Measurements from ENCODE around the gene SPEF2.
"Not testable (repeated sequence)": the region's sequence is repeated elsewhere in the genome, so short reads cannot be mapped to it uniquely, and the experiment has no call there.

SPEF2 gene

DNA sequence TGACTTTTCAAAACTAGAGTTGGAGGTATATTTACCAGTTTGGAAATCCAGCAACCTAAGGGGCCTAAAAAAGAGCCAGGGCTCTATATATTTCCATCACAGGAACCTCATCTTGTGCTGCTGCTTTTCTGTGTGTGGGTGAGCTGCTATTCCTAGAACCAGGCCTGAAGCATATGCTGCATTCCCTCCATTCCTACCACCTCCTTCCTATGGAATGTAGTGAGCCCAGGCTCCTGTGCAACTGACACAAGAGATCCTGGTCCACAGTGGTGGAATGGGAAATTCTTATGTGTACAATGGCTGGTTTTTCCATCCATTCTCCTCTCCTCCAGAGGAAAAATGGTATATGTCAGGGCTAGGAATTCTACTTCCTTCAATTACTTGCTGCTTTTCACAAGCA is 39.1 kb downstream of the SPEF2 start:
- DNase-seq, result peak; percentile 73

- DNase-seq, result no peak
Observed at GRCh38 chr5:35657877-35658276, 40.2 kb downstream of the SPEF2 start.

- no peak for DNase-seq
Observed at GRCh38 chr5:35659556-35659955, 41.9 kb downstream of the SPEF2 start.

DNA sequence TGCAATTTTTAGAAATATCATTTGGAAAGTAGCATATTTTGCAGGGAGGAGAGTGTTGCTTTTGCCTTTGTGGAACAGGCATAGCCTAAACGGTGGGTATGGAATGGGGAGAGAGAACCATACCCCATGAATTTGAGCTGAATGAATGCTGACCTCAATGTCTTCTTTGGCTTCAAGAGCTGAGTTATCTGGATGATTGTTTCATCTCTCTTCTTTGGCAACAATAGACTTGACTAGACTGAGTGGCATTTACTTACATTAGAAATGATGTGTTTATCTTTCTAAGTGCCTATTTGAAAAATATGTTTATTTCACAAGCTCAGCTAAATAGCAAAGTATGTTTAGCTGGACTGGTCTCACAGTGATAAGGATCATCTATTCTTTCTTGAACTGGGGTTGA is 42.8 kb downstream of the SPEF2 start:
- no peak for DNase-seq

- DNase-seq, result no peak
Observed at GRCh38 chr5:35664584-35664983, 46.9 kb downstream of the SPEF2 start.

DNA sequence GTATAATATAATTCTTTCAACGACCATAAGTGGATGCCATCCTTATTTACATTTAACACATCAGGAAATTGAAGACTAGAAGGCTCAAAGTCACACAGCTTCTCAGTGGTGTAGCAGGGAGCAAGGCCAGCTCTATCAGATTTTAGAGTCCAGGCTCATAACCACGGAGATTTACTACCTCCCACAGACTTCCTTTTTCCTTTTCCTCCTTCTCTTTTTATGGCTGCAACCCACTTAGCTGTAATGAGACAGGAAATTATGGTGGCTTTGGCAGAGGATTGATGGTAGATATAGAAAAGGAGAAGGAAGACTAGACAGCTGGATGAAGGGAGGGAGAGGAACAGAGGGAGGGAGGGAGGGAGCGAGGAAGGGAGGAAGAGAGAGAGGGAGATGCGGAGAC is 47.4 kb downstream of the SPEF2 start:
- no peak for DNase-seq

DNA sequence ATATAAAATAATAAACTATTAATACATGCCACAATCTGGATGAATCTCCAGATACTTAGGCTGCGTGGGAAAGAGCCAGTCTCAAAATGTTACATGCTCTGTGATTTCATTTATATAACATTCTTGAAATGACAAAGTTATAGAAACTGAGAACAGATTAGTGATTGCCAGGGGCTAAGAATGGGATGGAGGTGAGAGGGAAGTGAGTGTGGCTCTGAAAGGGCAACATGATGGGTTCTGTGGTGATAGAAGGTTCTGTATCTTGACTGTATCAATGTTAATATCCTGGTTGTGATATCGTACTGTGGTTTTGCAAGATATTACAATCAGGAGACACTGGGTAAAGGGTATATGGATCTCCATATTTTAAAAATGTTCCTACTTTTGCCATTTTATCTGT is 50.7 kb downstream of the SPEF2 start:
- DNase-seq, result no peak

DNA sequence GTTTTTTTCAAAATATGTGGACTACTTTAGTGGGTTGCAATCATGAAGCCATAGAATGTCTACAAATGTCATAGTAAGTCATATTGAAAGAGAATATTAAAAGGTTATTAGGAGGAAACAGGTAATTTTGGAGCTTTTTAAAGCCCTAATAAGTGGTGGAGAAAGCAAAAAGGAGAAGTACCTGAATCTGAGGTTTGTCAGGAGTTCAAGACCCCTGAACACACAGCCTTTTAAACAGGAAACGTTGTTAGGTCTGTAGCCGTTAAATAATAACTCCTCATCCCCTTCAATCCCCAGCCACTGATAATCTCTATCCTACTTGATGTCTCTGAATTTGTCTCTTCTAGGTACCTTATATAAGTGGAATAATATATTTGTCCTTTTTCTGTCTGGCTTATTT is 51.1 kb downstream of the SPEF2 start:
- DNase-seq, result no peak

GRCh38 chr5:35671541-35672295 is 54.1 kb downstream of the SPEF2 start:
- peak; percentile 8 for DNase-seq

DNA sequence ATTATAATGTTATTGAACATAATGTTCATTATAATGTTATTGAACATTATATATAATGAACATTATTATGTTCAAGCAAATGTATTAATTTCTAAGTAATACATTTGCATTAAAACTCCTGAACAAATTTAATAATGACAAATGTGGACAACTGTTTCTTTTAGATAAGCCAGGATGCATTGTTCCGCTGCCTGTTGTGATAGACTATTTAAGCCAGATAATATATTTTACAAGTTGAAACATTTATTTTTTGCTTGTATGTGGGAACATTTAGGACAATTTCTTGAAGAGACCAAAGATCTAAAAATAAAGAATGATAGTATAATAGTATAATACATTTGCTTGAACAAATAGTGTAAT is 54.6 kb downstream of the SPEF2 start:
- DNase-seq, result not testable (repeated sequence)

DNA sequence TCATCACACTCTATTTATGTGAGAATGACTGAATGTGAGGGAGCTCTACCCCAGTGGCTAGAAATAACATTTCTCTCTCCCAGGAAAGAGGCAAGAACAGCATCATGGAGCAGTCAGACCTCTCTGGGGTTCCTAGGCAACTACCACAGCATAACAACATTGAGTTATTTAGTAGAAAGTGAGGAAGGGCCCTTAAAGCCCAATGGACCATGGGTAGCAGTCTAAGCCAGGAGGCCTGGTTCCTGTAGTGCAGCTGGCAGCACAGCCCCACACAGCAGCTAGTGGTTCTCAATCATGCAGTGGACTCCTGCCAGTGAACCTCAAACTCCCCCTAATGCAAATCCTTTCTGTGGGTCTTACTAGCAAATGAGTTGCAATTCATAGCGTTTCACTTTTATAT is 55.3 kb downstream of the SPEF2 start:
- no peak for DNase-seq

GRCh38 chr5:35674049-35674448 is 56.4 kb downstream of the SPEF2 start:
- DNase-seq, result no peak

DNA sequence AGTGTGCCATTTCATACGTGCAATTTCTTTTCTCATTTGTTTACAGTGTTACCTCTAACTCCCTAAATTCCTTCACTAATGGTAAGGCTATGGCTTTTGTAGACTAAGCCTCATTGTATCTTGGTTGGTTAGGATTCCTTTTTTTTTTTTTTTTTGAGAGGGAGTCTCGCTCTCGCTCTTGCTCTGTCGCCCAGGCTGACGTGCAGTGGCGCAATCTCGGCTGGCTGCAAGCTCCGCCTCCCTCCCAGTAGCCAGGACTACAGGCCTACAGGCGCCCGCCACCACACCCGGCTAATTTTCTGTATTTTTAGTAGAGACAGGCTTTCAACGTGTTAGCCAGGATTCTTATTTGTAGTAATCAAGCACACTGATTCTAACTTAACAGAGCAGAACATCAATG is 57.7 kb downstream of the SPEF2 start:
- no peak for DNase-seq

DNA sequence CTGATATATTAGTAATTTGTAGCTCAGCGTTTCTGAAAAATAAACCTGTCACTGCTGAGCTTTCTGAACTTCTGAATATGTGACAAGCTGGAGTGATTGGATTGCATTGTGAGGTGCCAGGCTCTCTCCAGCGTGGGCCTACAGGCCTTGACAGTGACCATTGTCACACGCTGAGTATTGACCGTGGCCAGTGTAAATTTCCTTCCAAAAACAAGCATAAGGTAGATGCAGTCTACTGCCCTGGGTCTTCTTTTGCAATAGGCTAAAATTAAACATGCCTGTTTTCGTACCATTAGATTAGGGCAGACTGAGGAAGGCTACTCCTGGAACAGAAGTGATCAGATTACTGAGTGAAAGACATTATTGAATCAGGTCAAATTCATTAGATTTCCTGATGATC is 60.2 kb downstream of the SPEF2 start:
- no peak for DNase-seq

GRCh38 chr5:35678661-35679060 is 61.0 kb downstream of the SPEF2 start:
- no peak for DNase-seq

DNA sequence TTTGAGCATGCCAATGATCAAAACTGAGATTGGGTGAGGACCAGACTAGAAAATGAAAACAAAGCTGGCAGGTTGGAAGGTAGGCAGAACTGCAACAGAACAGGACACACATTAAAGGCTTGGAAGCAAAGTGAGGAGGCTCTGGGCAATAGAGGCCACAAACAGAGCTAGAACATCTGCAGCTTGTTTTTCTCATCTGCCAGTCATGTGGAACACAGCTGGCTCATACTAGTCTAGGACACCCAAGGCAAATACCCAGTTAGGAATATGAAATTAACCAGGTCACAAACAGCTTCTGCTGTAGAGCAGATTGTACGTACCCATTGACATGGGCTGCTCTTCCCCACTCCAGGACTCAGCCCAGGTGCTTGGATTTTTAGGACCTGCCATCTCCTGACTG is 61.7 kb downstream of the SPEF2 start:
- DNase-seq, result no peak

DNA sequence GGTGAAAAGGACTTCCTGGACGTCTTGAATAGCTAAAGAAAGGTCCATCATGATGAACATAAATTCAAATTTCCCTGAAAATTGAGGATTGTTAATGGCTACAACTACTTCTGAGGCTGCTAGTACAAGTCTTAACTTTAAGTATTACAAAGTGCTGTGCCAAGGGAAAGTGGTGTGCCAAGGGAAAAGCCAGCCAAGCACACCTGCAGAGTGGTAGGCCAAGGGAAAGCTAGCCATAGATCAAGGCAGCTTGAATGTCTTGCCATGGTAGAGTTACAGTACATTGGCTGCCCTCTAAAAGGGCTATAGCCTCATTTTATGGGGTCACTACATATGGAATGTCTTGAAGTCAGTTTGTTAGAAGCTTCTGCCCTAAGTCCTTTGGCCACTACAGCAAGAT is 64.2 kb downstream of the SPEF2 start:
- no peak for DNase-seq

DNA sequence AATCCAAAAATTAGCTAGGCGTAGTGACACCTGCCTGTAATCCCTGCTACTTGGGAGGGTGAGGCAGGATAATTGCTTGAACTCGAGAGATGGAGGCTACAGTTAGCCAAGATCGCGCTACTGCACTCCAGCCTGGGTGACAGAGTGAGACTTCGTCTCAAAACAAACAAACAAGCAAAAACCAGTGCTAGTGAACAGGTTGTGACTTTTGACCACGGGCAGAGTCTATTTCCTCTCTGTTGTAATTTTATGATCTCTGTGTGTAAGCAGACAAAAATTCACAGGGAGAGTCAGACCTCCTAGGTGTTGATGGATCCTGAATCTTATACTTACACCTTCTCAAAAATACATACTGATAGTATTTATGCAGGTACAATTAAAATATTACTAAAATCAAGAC is 65.8 kb downstream of the SPEF2 start:
- no peak for DNase-seq

- no peak for DNase-seq
Observed at GRCh38 chr5:35685161-35685560, 67.5 kb downstream of the SPEF2 start.

GRCh38 chr5:35687961-35688360 is 70.3 kb downstream of the SPEF2 start:
- no peak for DNase-seq

DNA sequence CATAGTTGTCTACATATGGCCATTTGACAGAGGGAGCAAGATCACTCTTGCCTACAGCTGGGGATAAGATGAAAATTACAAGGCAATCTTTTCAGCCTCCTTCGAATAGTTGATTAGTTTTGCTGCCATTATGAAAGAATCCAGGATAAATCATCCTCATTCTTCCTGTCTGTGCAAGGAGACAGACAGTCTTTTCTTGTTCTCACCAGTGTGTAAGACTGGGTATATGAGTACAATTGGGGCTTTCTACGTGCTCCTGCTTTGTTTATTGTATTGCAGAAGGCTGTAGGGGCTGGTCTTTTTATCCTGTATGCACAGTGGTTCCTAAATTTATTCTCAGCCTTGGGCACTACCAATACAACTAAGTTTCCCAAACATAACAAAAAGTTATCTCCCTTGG is 76.8 kb downstream of the SPEF2 start:
- no peak for DNase-seq

DNA sequence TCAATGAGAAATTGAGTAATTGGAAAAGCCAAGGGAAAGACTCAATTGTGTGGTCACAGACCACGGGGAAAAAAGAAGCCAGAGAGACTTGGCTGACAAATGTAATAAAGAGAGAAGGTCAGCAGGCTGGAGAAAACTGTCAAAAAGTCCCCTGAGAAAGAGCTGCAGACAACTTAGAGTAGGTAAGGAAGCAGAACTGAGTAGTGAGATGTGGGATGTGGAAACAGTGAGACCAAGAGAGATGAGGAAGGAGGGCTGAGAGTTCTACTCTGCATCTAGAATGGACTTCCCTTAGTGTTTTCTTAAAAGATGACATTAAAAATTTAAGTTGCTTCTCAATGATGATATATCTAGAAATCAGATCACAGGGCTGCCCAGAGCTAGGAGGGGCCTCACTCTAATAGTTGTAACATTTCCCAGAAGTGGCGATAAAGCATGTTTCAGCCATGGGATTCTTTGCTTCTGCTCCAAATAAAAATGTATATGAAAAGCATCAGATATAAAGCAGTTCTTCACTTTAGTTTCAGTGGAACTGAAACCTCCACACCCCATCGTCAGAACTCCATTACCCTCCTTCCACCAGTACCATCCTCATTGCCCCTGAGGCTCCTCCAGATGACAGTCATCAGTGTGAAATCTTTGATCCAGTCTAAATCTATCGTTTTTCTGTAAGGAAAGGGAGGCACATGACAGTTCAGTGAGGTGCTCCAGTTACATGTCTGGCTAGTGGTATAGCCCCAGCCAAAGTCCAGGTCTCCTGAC is 80.6 kb downstream of the SPEF2 start:
- DNase-seq, result no peak

DNA sequence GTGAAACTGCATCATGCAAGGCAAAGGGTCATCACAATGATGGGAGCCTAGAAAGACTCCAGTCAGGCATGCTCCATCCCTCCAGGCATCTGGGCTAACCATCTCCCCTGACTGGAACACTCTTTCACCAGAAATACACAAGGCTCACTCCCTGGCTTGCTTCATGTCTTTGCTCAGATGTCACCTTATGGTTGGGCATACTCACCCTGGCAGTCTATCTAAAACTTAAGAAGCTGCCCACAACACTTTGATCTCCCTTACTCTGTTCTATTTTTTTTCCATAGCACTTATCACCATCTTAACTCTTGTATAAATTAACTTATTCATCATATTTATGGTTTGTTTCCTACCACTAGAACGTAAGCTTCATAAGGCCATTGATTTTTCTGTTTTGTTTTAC is 90.0 kb downstream of the SPEF2 start:
- no peak for DNase-seq

DNA sequence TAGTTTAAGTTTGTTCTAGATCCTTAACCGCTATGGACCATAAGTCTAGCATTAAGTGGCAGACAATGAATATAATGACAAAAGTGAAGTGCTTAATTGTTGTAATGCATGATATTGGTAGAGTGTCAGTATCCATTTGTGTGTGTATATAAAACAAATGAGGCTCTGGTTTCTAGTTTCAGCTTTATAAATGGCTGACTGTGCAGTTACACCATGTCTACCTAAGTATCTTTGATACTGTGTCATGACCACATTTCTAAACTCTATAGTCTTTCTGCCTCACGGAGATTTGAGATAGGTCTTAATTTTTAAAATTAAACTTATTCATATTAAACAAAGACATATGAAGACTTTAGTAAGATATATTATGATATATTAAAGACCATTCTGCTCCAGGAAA is 92.0 kb downstream of the SPEF2 start:
- DNase-seq, result no peak

- no peak for DNase-seq
Observed at GRCh38 chr5:35717718-35718117, 100.1 kb downstream of the SPEF2 start.
